NCI-H2227 (cell line): ENCODE results near the gene NKD1.
"Not testable (repeated sequence)": the region's sequence is repeated elsewhere in the genome, so short reads cannot be mapped to it uniquely, and the experiment has no call there.

Experiments used
- DNase-seq: peaks from one replicate; lab custom pipeline; 2025; ENCODE audit not compliant: unreplicated experiment; lab: John Stamatoyannopoulos, UW

The NKD1 gene

GRCh38 chr16:50548125-50548908, at the start of gene NKD1:
Gene NKD1 (plus strand): TSS chr16:50548396. CDS start chr16:50548554, 158 bp downstream.
- DNase-seq, result peak; percentile 78

GRCh38 chr16:50498431-50499155, 49.6 kb upstream of the NKD1 start:
- no peak for DNase-seq

GRCh38 chr16:50499254-50499653, 48.9 kb upstream of the NKD1 start:
- no peak for DNase-seq

GRCh38 chr16:50500171-50500874, 47.9 kb upstream of the NKD1 start:
- no peak for DNase-seq

GRCh38 chr16:50501251-50501650, 46.9 kb upstream of the NKD1 start:
- no peak for DNase-seq

GRCh38 chr16:50501986-50502615, 46.1 kb upstream of the NKD1 start:
- no peak for DNase-seq

- DNase-seq, result no peak
Measured at GRCh38 chr16:50502616-50503011, 45.6 kb upstream of the NKD1 start.

- DNase-seq, result not testable (repeated sequence)
Measured at GRCh38 chr16:50503868-50504531, 44.2 kb upstream of the NKD1 start.

GRCh38 chr16:50505115-50505514, 43.1 kb upstream of the NKD1 start:
- no peak for DNase-seq

- DNase-seq, result peak; percentile 9
Measured at GRCh38 chr16:50505714-50506542, 42.3 kb upstream of the NKD1 start.

- no peak for DNase-seq
Measured at GRCh38 chr16:50506543-50506937, 41.7 kb upstream of the NKD1 start.

- DNase-seq, result no peak
Measured at GRCh38 chr16:50507397-50507796, 40.8 kb upstream of the NKD1 start.

GRCh38 chr16:50509521-50510341, 38.5 kb upstream of the NKD1 start:
- no peak for DNase-seq

GRCh38 chr16:50515218-50515617, 33.0 kb upstream of the NKD1 start:
- no peak for DNase-seq

- no peak for DNase-seq
Measured at GRCh38 chr16:50516401-50516800, 31.8 kb upstream of the NKD1 start.

GRCh38 chr16:50516890-50517289, 31.3 kb upstream of the NKD1 start:
- DNase-seq, result no peak

- DNase-seq, result no peak
Measured at GRCh38 chr16:50517450-50518252, 30.5 kb upstream of the NKD1 start.

- no peak for DNase-seq
Measured at GRCh38 chr16:50519001-50519400, 29.2 kb upstream of the NKD1 start.
